GM12872 (cell line): Measurements from ENCODE around the gene VWA2.

ENCODE experiments used
- CTCF ChIP-seq: IDR thresholded peaks from 3 replicates; pipeline ENCODE4 v1.5.1; 2011; ENCODE audit warnings: low read depth, mild to moderate bottlenecking, low read length, moderate library complexity; ENCODE audit not compliant: insufficient read depth

The VWA2 gene

DNA sequence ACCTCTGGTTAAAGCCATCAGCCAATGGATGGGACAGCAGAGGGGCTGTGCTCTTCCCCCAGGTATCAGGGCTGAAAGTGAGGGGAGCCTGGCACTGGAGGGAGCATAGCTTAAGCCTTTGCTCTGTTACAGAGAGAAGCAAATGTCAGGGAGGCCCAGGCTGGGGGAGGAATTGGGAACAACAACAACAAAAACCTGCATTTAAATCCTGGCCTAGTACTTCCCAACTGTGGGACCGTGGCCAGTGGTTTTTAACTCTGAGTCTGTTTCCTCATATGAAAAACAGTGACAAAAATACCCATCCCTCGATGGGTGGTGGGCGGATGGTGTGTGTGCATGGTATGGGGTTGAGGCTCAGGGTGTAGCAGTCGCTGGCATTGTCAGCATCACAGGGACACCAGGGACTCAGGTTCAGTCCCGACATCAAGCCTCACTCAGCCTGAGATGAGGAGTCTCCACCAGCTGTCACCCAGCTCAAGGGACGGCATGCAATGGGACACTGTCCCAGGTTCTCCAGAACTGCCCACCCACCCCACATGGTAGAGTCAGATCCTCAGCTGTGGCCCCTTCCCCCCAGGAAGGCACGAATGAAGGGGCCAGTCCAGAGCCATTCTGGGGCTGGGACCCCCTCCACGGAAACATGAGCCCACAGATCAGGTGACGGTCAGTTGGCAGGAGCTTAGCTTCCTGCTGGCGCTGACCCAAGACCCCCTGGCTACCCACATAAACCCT is 90.7 kb downstream of the VWA2 start:
- no peak for TF ChIP-seq CTCF

GRCh38 chr10:114332301-114333192 is 93.5 kb downstream of the VWA2 start:
- TF ChIP-seq CTCF = no peak

GRCh38 chr10:114334301-114334700 is 95.2 kb downstream of the VWA2 start:
- no peak for TF ChIP-seq CTCF

- no peak for TF ChIP-seq CTCF
Observed at GRCh38 chr10:114335614-114336013, 96.6 kb downstream of the VWA2 start.

DNA sequence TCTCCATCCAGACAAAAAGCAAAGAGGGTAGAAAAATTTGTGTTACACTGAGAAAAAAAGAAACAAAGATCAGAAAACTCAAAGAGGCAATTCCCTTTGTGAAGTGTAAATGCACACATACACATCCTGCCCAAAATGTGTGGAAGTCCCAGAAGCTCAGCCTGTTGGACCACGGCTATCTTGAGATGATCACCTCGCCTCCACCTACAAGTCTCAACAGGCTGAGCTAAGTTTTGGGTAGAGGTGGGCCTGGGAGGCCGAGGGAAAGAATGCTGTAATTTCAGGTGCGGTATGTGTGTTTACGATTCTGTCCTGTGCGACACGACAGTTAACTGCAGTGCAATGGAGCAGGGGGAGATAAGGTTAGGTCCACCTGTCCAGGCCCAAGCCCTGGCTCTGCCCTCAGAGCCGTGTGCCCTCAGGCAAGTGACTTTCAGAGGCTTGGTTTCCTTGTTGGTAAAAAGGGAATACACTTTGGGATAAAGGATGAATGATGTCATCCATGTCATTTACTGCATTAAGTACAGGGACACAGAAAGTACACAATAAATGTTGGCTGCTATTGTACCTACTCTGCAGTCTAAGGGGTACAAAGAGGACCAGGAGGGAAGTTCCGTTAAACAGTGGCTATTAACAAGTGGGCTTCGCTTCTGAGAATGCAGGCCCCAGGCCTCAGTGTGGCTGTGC is 97.9 kb downstream of the VWA2 start:
- no peak for TF ChIP-seq CTCF

DNA sequence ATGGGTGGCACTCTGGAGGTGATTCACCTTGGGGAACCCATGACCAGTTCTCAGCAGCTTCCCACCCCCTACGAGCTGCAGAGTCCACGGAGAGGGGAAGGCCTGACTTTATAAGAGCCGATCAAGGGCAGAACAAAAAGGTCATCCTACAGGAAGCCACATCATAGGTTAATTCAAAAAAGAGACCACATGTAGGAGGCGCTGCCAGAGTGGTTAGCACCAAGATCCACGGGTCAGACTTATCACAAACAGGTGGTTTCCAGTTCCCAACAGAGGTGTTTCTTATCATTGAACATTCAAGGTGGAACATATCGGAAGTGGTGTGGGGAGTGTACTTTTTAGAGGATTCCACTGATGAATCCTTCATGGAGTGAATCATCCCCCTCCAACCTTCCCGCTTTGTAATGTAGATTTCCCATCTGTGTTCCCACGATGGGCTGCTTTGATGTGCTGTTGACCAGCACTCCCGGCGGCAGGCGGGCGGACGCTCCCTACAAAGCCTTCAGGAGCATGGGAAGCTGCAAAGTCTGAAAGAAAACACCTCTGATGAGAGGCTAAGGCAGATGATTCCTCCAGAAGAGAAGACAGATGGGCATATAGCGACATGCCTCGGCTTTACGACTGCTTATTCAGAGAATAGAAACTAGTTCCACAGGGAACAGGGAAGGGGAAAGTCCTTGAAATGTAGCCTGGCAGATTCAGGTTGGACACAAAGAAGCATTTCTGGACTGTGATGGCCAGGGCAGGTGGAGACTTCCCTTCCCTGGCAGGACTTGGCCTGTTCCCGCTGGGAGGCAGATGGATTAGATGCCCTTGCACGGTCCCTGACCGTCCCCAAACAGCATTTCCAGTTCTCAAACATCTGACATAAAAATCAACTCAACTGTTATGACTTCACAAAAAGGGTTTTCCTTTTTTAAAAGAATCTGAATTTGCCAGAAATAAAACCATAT is 98.7 kb downstream of the VWA2 start:
- TF ChIP-seq CTCF = no peak

DNA sequence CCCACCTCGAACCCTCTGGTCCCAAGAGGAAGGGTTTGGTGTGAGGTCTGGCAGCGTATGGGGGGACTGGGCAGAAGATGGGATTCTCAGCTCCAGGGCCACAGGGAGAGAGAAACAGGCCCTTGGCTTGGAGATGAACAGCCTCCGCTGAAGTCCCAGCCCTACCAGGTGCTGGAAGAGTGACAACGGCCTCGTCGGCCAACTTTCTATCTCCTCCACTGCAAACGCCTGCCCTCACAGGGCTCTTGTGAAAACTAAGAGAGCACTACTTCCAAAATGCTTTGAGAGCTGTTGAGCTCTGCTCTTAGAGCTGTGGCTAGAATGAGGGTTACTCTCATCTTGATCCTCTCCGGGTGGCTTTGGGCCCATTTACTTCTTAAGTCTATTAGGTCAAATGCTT is 101.8 kb downstream of the VWA2 start:
- TF ChIP-seq CTCF = no peak
